ENCODE data around the gene HUS1B.

DNA sequence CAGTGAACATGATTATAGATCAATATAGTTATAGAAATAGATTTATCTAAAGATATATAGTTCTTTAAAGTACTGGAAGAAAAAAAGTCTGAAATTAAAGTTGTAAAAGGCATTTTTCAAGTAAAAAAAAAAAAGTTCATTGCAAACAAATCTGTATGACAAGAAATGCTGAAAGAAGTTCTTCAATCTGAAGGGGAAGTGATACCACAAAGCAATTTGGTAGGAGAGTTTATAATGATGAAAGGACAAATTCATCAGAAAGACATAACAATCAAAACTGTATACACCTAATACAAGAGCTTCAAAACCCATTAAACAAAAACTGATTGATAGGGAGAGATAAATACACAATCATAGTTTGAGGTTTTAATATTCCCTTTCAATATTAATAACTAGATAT, 14.1 kb downstream of the HUS1B start:
- no peak for TF ChIP-seq CTCF (IDR thresholded peaks at IDR 0.05)
- no peak for TF ChIP-seq POLR2A (IDR thresholded peaks at IDR 0.05)
- TF ChIP-seq POLR2AphosphoS5 (IDR thresholded peaks at IDR 0.05; ENCODE audit: insufficient read depth in 1 of 2, low read depth in 1 of 2): no peak

All from vagina (tissue), 2 donors.